ENCODE data around the gene FAM111A. TPM values are rescaled to one million over a fixed set of nuclear protein-coding genes. Genes with fewer than 3 reads are reported as not detected.
A peak's percentile ranks its signal among the peaks of the same experiment; 100 is the strongest.

FAM111A gene
- total and polyA plus RNA-seq, 4 donors, result 14.9 to 73.3 (median 39.4) TPM

- Histone ChIP-seq H3K9ac (ENCODE audit: insufficient read depth in 1 of 2, low read length in 2 of 2) (no peak overlapping the region), H3K4me1 (ENCODE audit: control insufficient read depth in 5 of 5, insufficient read depth in 5 of 5, low read length in 5 of 5) (peaks cover 0 to 4% (median 0%) of the 10 kb centered on the region in 5 donors), H3K9me3 (ENCODE audit: control insufficient read depth in 4 of 4, insufficient read depth in 3 of 4, low read length in 3 of 4) (no peaks in the 10 kb centered on the region), H3K27me3 (ENCODE audit: control insufficient read depth in 3 of 3, insufficient read depth in 3 of 3, low read length in 2 of 3) (peaks cover 0 to 2% (median 0%) of the 10 kb centered on the region in 3 donors), H3K27ac (ENCODE audit: low read depth in 1 of 2, low read length in 1 of 2) (no peak overlapping the region), H3K36me3 (ENCODE audit: control insufficient read depth in 4 of 4, insufficient read depth in 4 of 4, low read length in 4 of 4) (no peaks in the 10 kb centered on the region), H3K4me3 (no peak overlapping the region)
- ATAC-seq (ENCODE audit: insufficient read depth, low FRiP score), result peak; percentile 84
- WGBS, 2 donors, result 30 to 36% methylated on average over 8 of the region's 8 CpGs
- TF ChIP-seq CTCF (IDR thresholded peaks at IDR 0.05; ENCODE audit: control extremely low read depth, extremely low read depth), result peak; percentile 89
- peak; percentile 74 to 90 (median 89) for DNase-seq
Measured at GRCh38 chr11:59158206-59159068, 15.8 kb downstream of the FAM111A start.

GRCh38 chr11:59164028-59164427 lies 21.4 kb downstream of the FAM111A start:
- Histone ChIP-seq H3K9me3 (ENCODE audit: control insufficient read depth in 4 of 4, insufficient read depth in 3 of 4, low read length in 3 of 4) (peaks cover 0 to 1% (median 0%) of the 10 kb centered on the region in 4 donors), H3K4me1 (ENCODE audit: control insufficient read depth in 5 of 5, insufficient read depth in 5 of 5, low read length in 5 of 5) (no peaks in the 10 kb centered on the region), H3K27me3 (ENCODE audit: control insufficient read depth in 3 of 3, insufficient read depth in 3 of 3, low read length in 2 of 3) (peaks cover 0 to 2% (median 0%) of the 10 kb centered on the region in 3 donors), H3K9ac (ENCODE audit: insufficient read depth in 1 of 2, low read length in 2 of 2) (no peak overlapping the region), H3K36me3 (ENCODE audit: control insufficient read depth in 4 of 4, insufficient read depth in 4 of 4, low read length in 4 of 4) (no peaks in the 10 kb centered on the region), H3K27ac (ENCODE audit: low read depth in 1 of 2, low read length in 1 of 2) (no peak overlapping the region), H3K4me3 (no peak overlapping the region)
- no peak for DNase-seq
- ATAC-seq (ENCODE audit: insufficient read depth, low FRiP score), result no peak
- WGBS, 2 donors, result 57 to 90% methylated on average over 3 of the region's 3 CpGs
- TF ChIP-seq CTCF (IDR thresholded peaks at IDR 0.05; ENCODE audit: control extremely low read depth, extremely low read depth), result no peak

GRCh38 chr11:59171508-59172322 lies 29.1 kb downstream of the FAM111A start, which contains the start of gene DTX4:
DTX4 (plus strand) TSS chr11:59172132; CDS start chr11:59172596, 464 bp downstream.
- Histone ChIP-seq H3K9ac (ENCODE audit: insufficient read depth in 1 of 2, low read length in 2 of 2) (peak within 1 kb of the TSS; percentile 76 to 78), H3K9me3 (ENCODE audit: control insufficient read depth in 4 of 4, insufficient read depth in 3 of 4, low read length in 3 of 4) (peaks cover 0 to 1% (median 0%) of the 10 kb centered on the region in 4 donors), H3K27me3 (ENCODE audit: control insufficient read depth in 3 of 3, insufficient read depth in 3 of 3, low read length in 2 of 3) (no peaks in the 10 kb centered on the region), H3K4me3 (peak within 1 kb of the TSS; percentile 74), H3K27ac (ENCODE audit: low read depth in 1 of 2, low read length in 1 of 2) (peak within 1 kb of the TSS in 1 of 2 donors; percentile 80), H3K4me1 (ENCODE audit: control insufficient read depth in 5 of 5, insufficient read depth in 5 of 5, low read length in 5 of 5) (peaks cover 0 to 21% (median 13%) of the 10 kb centered on the region in 5 donors), H3K36me3 (ENCODE audit: control insufficient read depth in 4 of 4, insufficient read depth in 4 of 4, low read length in 4 of 4) (no peaks in the 10 kb centered on the region)
- DNase-seq (peak; percentile 96 to 97 (median 96)), ATAC-seq (ENCODE audit: insufficient read depth, low FRiP score) (peak; percentile 85)
- 0 to 1% methylated on average over 57 to 64 of the region's 64 CpGs for WGBS, 2 donors
- TF ChIP-seq CTCF (IDR thresholded peaks at IDR 0.05; ENCODE audit: control extremely low read depth, extremely low read depth), result peak; percentile 100

All from lung (tissue), 12 donors.